ENCODE results near the gene G6PC1. TPM values are rescaled to one million over a fixed set of nuclear protein-coding genes. Genes with fewer than 3 reads are reported as not detected.

The G6PC1 gene
- polyA plus RNA-seq, 1 donor from 2014 or later, result not detected

DNA sequence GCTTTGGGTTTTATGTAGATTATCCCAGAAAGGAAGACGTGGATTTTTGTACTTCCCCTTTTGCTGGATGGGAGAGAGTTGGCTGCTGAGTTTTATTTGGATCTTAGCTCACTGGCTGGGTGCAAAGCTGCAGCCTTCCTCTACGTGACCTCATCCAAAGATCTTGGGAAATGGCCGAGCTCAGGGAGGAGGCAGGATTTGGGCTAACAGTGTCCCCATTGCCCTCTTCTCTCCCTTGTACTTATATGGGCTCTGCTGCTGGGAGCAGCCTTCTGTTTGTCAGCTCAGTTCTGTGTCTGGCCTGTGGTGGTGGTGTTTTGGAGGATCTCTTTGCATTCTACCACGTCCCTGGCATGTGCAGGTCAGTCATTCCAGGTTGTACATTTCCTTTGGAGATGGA is 47.6 kb upstream of the G6PC1 start:
- Histone ChIP-seq H3F3A (ENCODE audit: insufficient read depth, low read length, poor library complexity, severe bottlenecking) (no peaks in the 10 kb centered on the region), H3K9ac (ENCODE audit: low read length) (no peak overlapping the region), H2AFZ (ENCODE audit: low read depth, low read length) (no peak overlapping the region), H3K9me3 (ENCODE audit: low read length) (no peaks in the 10 kb centered on the region), H3K4me3 (ENCODE audit: low read length) (no peak overlapping the region), H3K9me2 (ENCODE audit: insufficient read depth, low read length) (no peaks in the 10 kb centered on the region), H3K4me2 (ENCODE audit: low read length) (no peak overlapping the region), H3K36me3 (ENCODE audit: insufficient read depth, low read length) (no peaks in the 10 kb centered on the region), H3K27ac (ENCODE audit: low read length) (no peak overlapping the region), H3K79me2 (replicated peaks; ENCODE audit: insufficient read depth, low read length) (no peaks in the 10 kb centered on the region), H3K27me3 (ENCODE audit: insufficient read depth, low read depth, low read length) (no peaks in the 10 kb centered on the region), H4K20me1 (ENCODE audit: insufficient read depth) (no peaks in the 10 kb centered on the region)
- no peak for TF ChIP-seq POLR2AphosphoS5 (IDR thresholded peaks at IDR 0.05)
- TF ChIP-seq EP300 (conservative IDR thresholded peaks at IDR 0.05; ENCODE audit: poor library complexity, severe bottlenecking), result no peak
- no peak for TF ChIP-seq RAD21 (conservative IDR thresholded peaks at IDR 0.05)
- no peak for TF ChIP-seq TAF1 (IDR thresholded peaks at IDR 0.05; ENCODE audit: low read depth)
- TF ChIP-seq, protein P1, sequence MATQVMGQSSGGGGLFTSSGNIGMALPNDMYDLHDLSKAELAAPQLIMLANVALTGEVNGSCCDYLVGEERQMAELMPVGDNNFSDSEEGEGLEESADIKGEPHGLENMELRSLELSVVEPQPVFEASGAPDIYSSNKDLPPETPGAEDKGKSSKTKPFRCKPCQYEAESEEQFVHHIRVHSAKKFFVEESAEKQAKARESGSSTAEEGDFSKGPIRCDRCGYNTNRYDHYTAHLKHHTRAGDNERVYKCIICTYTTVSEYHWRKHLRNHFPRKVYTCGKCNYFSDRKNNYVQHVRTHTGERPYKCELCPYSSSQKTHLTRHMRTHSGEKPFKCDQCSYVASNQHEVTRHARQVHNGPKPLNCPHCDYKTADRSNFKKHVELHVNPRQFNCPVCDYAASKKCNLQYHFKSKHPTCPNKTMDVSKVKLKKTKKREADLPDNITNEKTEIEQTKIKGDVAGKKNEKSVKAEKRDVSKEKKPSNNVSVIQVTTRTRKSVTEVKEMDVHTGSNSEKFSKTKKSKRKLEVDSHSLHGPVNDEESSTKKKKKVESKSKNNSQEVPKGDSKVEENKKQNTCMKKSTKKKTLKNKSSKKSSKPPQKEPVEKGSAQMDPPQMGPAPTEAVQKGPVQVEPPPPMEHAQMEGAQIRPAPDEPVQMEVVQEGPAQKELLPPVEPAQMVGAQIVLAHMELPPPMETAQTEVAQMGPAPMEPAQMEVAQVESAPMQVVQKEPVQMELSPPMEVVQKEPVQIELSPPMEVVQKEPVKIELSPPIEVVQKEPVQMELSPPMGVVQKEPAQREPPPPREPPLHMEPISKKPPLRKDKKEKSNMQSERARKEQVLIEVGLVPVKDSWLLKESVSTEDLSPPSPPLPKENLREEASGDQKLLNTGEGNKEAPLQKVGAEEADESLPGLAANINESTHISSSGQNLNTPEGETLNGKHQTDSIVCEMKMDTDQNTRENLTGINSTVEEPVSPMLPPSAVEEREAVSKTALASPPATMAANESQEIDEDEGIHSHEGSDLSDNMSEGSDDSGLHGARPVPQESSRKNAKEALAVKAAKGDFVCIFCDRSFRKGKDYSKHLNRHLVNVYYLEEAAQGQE (IDR thresholded peaks at IDR 0.05; ENCODE audit: borderline replicate concordance), result no peak
- no peak for TF ChIP-seq CTCF (IDR thresholded peaks at IDR 0.05; ENCODE audit: poor library complexity, severe bottlenecking)
- no peak for TF ChIP-seq MXI1 (conservative IDR thresholded peaks at IDR 0.05; ENCODE audit: poor library complexity, severe bottlenecking)
- no peak for TF ChIP-seq EZH2 (IDR thresholded peaks at IDR 0.05; ENCODE audit: borderline replicate concordance, insufficient read depth, low read length, poor library complexity, severe bottlenecking)
- TF ChIP-seq SMC3 (conservative IDR thresholded peaks at IDR 0.05; ENCODE audit: poor library complexity), result no peak

DNA sequence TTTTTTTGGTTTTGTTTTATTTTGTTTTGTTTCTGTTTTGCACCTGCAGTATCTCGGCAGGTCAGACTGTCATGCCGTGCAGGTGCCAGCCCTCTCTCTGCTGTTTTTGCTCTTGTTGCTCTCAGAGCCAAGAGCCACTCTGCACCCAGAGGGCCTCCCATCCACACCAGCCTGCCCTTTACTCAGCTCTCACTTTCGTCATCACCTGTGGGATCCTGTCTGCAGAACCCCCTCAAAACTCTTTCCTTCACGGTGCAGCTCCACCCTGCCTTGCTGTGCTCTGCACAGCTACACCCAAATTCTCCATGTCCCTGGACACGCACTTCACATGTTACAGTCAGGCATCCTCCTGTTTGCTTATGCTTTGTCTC is 47.0 kb upstream of the G6PC1 start:
- Histone ChIP-seq H3K4me2 (ENCODE audit: low read length) (no peak overlapping the region), H3K9me2 (ENCODE audit: insufficient read depth, low read length) (no peaks in the 10 kb centered on the region), H3K36me3 (ENCODE audit: insufficient read depth, low read length) (no peaks in the 10 kb centered on the region), H3F3A (ENCODE audit: insufficient read depth, low read length, poor library complexity, severe bottlenecking) (no peaks in the 10 kb centered on the region), H3K9me3 (ENCODE audit: low read length) (no peaks in the 10 kb centered on the region), H3K79me2 (replicated peaks; ENCODE audit: insufficient read depth, low read length) (no peaks in the 10 kb centered on the region), H4K20me1 (ENCODE audit: insufficient read depth) (no peaks in the 10 kb centered on the region), H3K27ac (ENCODE audit: low read length) (no peak overlapping the region), H2AFZ (ENCODE audit: low read depth, low read length) (no peak overlapping the region), H3K4me3 (ENCODE audit: low read length) (no peak overlapping the region), H3K27me3 (ENCODE audit: insufficient read depth, low read depth, low read length) (no peaks in the 10 kb centered on the region), H3K9ac (ENCODE audit: low read length) (no peak overlapping the region)
- TF ChIP-seq, protein P1 (IDR thresholded peaks at IDR 0.05; ENCODE audit: borderline replicate concordance), result no peak
